Right atrium auricular region (tissue), 2 donors: Measurements from ENCODE around the gene RNLS. TPM values are rescaled to one million over a fixed set of nuclear protein-coding genes. Genes with fewer than 3 reads are reported as not detected.
"Not testable (repeated sequence)": the region's sequence is repeated elsewhere in the genome, so short reads cannot be mapped to it uniquely, and the experiment has no call there.

Source experiments
- DNase-seq: peaks from one replicate; pipeline ENCODE4 v3.0.0-alpha.2; 2019; ENCODE audit warnings: low spot score
- H3K27ac ChIP-seq, 2 donors: fragments of 200-600 bp; sonication (generic); 1 replicate in 1 of 2; 2 replicates in 1 of 2; pipeline ENCODE4 v1.5.1; 2016 to 2019
- H3K27me3 ChIP-seq, 2 donors: fragments of 200-600 bp; sonication (generic); one replicate each; pipeline versions ENCODE4 v1.5.1 to v1.6.0; 2017 to 2019
- H3K36me3 ChIP-seq: fragments of 200-600 bp; sonication (generic); one replicate; pipeline ENCODE4 v1.5.1; 2016
- H3K4me1 ChIP-seq, 2 donors: fragments of 200-600 bp; sonication (generic); one replicate each; pipeline versions ENCODE4 v1.5.1 to v1.6.0; 2017 to 2019
- H3K4me3 ChIP-seq, 2 donors: fragments of 200-600 bp; sonication (generic); 1 replicate in 1 of 2; 2 replicates in 1 of 2; pipeline ENCODE4 v1.5.1; 2017 to 2019; ENCODE audit warnings: mild to moderate bottlenecking in 1 of 2, moderate library complexity in 1 of 2
- H3K9me3 ChIP-seq, 2 donors: fragments of 200-600 bp; sonication (generic); one replicate each; pipeline ENCODE4 v1.5.1; 2019
- CTCF ChIP-seq, 2 donors: fragments of 200-600 bp; sonication (generic); IDR thresholded peaks; one replicate each; pipeline ENCODE4 v1.5.1; 2019; ENCODE audit warnings: antibody characterized with exemption in 2 of 2
- total RNA-seq, 2 donors: library from RNA; depleted of rRNA; stranded (reverse); fragments of >200 nt; gene quantifications; one replicate each; pipeline ENCODE4 v1.1.0, GENCODE V29; 2016

RNLS gene
- total RNA-seq, 2 donors from 2014 or later = 14.9 to 26.8 TPM

GRCh38 chr10:88490231-88490980 is 92.7 kb downstream of the RNLS start:
- no peak overlapping the region for H3K4me3 ChIP-seq
- no peaks in the 10 kb centered on the region for H3K36me3 ChIP-seq
- TF ChIP-seq CTCF (IDR thresholded peaks at IDR 0.05) = no peak
- no peak overlapping the region for H3K27ac ChIP-seq
- H3K27me3 ChIP-seq = no peaks in the 10 kb centered on the region
- no peak for DNase-seq
- no peaks in the 10 kb centered on the region for H3K9me3 ChIP-seq
- H3K4me1 ChIP-seq = peaks cover 0 to 8% of the 10 kb centered on the region in 2 donors

- no peaks in the 10 kb centered on the region for H3K27me3 ChIP-seq
- TF ChIP-seq CTCF (IDR thresholded peaks at IDR 0.05) = no peak
- peaks cover 0 to 8% of the 10 kb centered on the region in 2 donors for H3K4me1 ChIP-seq
- no peak for DNase-seq
- no peak overlapping the region for H3K27ac ChIP-seq
- H3K9me3 ChIP-seq = no peaks in the 10 kb centered on the region
- no peak overlapping the region for H3K4me3 ChIP-seq
- H3K36me3 ChIP-seq = no peaks in the 10 kb centered on the region
Observed at GRCh38 chr10:88489107-88489506, 94.0 kb downstream of the RNLS start.

GRCh38 chr10:88486816-88487215 is 96.3 kb downstream of the RNLS start:
- H3K4me1 ChIP-seq, H3K27me3 ChIP-seq, DNase-seq, H3K36me3 ChIP-seq, H3K4me3 ChIP-seq, H3K9me3 ChIP-seq, H3K27ac ChIP-seq: not testable (repeated sequence)

GRCh38 chr10:88482220-88482619 is 100.9 kb downstream of the RNLS start:
- Histone ChIP-seq H3K4me1 (peaks cover 0 to 8% of the 10 kb centered on the region in 2 donors), H3K27ac (no peak overlapping the region), H3K36me3 (no peaks in the 10 kb centered on the region), H3K9me3 (no peaks in the 10 kb centered on the region), H3K4me3 (no peak overlapping the region), H3K27me3 (no peaks in the 10 kb centered on the region)
- no peak for DNase-seq
- TF ChIP-seq CTCF (IDR thresholded peaks at IDR 0.05) = no peak

GRCh38 chr10:88478256-88478655 is 104.9 kb downstream of the RNLS start:
- Histone ChIP-seq H3K27me3 (no peaks in the 10 kb centered on the region), H3K4me3 (no peak overlapping the region), H3K36me3 (no peaks in the 10 kb centered on the region), H3K9me3 (no peaks in the 10 kb centered on the region), H3K27ac (peak overlapping the region in 1 of 2 donors; percentile 30), H3K4me1 (peaks cover 0 to 24% of the 10 kb centered on the region in 2 donors)
- no peak for DNase-seq
- TF ChIP-seq CTCF (IDR thresholded peaks at IDR 0.05) = no peak

- DNase-seq = no peak
- Histone ChIP-seq H3K4me1 (peaks cover 0 to 24% of the 10 kb centered on the region in 2 donors), H3K36me3 (no peaks in the 10 kb centered on the region), H3K4me3 (no peak overlapping the region), H3K9me3 (no peaks in the 10 kb centered on the region), H3K27me3 (no peaks in the 10 kb centered on the region), H3K27ac (peak overlapping the region in 1 of 2 donors; percentile 30)
- TF ChIP-seq CTCF (IDR thresholded peaks at IDR 0.05) = no peak
Observed at GRCh38 chr10:88477343-88478085, 105.6 kb downstream of the RNLS start.
